H1 (cell line): ENCODE measurements around the gene SLC36A2. TPM values are rescaled to one million over a fixed set of nuclear protein-coding genes. Genes with fewer than 3 reads are reported as not detected.

ENCODE experiments used
- KDM4A ChIP-seq: IDR thresholded peaks from one replicate; pipeline ENCODE4 v1.7.1; 2012; ENCODE audit warnings: low read depth, mild to moderate bottlenecking, moderate library complexity, low read length, inconsistent platforms; ENCODE audit not compliant: severe bottlenecking
- POLR2A ChIP-seq, 2 experiments: IDR thresholded peaks; 1 replicate in 1 of 2; 2 replicates in 1 of 2; pipeline ENCODE4 v1.6.1; 2011; ENCODE audit warnings: low read depth in 2 of 2, low read length in 2 of 2, mild to moderate bottlenecking in 2 of 2; ENCODE audit errors: control extremely low read depth in 1 of 2
- RAD21 ChIP-seq, 2 experiments: IDR thresholded peaks in 1 of 2; conservative IDR thresholded peaks in 1 of 2; 2 replicates each; pipeline ENCODE4 v1.6.1; 2011; ENCODE audit warnings: low read depth in 2 of 2, low read length in 2 of 2, improper control_type of control experiment in 1 of 2, inconsistent platforms in 1 of 2, mild to moderate bottlenecking in 1 of 2, moderate library complexity in 1 of 2
- RBBP5 ChIP-seq: IDR thresholded peaks from 2 replicates; pipeline ENCODE4 v1.7.1; 2012; ENCODE audit warnings: low read depth, mild to moderate bottlenecking, inconsistent platforms, low read length, moderate library complexity, borderline replicate concordance
- TEAD4 ChIP-seq: IDR thresholded peaks from 2 replicates; pipeline ENCODE4 v1.6.1; 2012; ENCODE audit warnings: low read depth, low read length, inconsistent platforms, mixed read lengths
- polyA plus RNA-seq, 7 experiments: library from polyadenylated mRNA; depleted of rRNA in 3 of 7; stranded (reverse) in 5 of 7; unstranded in 2 of 7; fragments of >200 nt in 5 of 7; fragments of 200-250 nt in 2 of 7; gene quantifications; 1 replicate in 5 of 7; 2 replicates in 1 of 7; 4 replicates in 1 of 7; pipeline versions ENCODE4 v1.2.1 to v1.2.3, GENCODE V29; 2011 to 2013; ENCODE audit warnings: missing spikeins in 2 of 7, mixed read lengths in 2 of 7
- total RNA-seq: library from RNA; stranded (reverse); fragmentation: NEBNext Ultra II Directional; extraction: Animal tissue kit (Norgen Biotek cat#: 25700); gene quantifications from 2 replicates; pipeline ENCODE4 v1.2.1, GENCODE V29; 2021
- TF ChIP-seq, protein P1 (sequence below): IDR thresholded peaks from 2 replicates; pipeline ENCODE4 v1.6.1; 2011; ENCODE audit warnings: low read depth, mild to moderate bottlenecking, low read length; ENCODE audit not compliant: insufficient read depth

SLC36A2 gene
- total and polyA plus RNA-seq, 2 of the 8 experiments (the other 6 are each of a cell fraction or from before 2014, with no cell fraction given), result 0.30 TPM; not detected in 1

DNA sequence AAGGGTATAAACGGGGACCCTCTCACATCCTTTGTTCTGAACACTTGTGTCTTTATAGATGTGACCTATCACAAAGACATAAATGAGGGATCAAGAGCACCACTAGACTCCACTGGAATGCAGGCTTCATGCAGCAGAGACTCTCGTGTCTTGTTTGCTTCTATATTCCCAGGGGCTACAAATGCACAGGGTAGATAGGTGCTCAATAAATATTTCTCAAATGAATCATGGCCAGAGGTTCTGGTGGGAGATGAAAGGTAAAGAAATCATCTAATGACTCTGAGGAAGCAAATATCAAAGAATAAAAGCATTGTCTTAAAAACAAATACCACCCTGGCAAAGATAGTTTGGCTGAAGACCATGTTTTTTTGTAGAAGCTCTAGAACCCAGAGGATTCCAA is 50.4 kb downstream of the SLC36A2 start (continued):
- TF ChIP-seq, protein P1, sequence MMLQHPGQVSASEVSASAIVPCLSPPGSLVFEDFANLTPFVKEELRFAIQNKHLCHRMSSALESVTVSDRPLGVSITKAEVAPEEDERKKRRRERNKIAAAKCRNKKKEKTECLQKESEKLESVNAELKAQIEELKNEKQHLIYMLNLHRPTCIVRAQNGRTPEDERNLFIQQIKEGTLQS, result no peak
- TF ChIP-seq POLR2A (IDR thresholded peaks at IDR 0.05; ENCODE audit: control extremely low read depth in 1 of 2, low read depth in 2 of 2, low read length in 2 of 2), result no peak
- no peak for TF ChIP-seq KDM4A
- no peak for TF ChIP-seq RAD21 (IDR thresholded peaks at IDR 0.05 in 1 of 2, conservative IDR thresholded peaks at IDR 0.05 in 1 of 2; ENCODE audit: low read depth in 2 of 2, low read length in 2 of 2)
- TF ChIP-seq RBBP5, result no peak
- TF ChIP-seq TEAD4, result no peak
- TF ChIP-seq, all 59 proteins: peak for 0
